ENCODE data around the gene WWOX. TPM values are rescaled to one million over a fixed set of nuclear protein-coding genes. Genes with fewer than 3 reads are reported as not detected.

The WWOX gene
- total and polyA plus RNA-seq, 2 of the 8 experiments (the other 6 are each of a cell fraction or from before 2014, with no cell fraction given): 5.4 to 16.7 TPM

- no peak for TF ChIP-seq EZH2 (IDR thresholded peaks at IDR 0.05; ENCODE audit: low read depth, low read length, severe bottlenecking)
- no peak for TF ChIP-seq SP1 (IDR thresholded peaks at IDR 0.05; ENCODE audit: low read depth, low read length)
- TF ChIP-seq CHD2 (IDR thresholded peaks at IDR 0.05; ENCODE audit: low read length): no peak
- no peak for TF ChIP-seq CREB1 (IDR thresholded peaks at IDR 0.05)
- no peak for TF ChIP-seq NANOG (IDR thresholded peaks at IDR 0.05; ENCODE audit: insufficient read depth, low read depth, low read length, poor library complexity, severe bottlenecking)
- TF ChIP-seq KDM4A (IDR thresholded peaks at IDR 0.05; ENCODE audit: low read depth, low read length, severe bottlenecking): no peak
Observed at GRCh38 chr16:78642621-78643285, 543.3 kb downstream of the WWOX start (continued).

Data from H1 (cell line).